Jurkat, Clone E6-1 (cell line): Measurements from ENCODE around the gene SEC63. TPM values are rescaled to one million over a fixed set of nuclear protein-coding genes. Genes with fewer than 3 reads are reported as not detected.
A peak's percentile ranks its signal among the peaks of the same experiment; 100 is the strongest.
"Not testable (repeated sequence)": the region's sequence is repeated elsewhere in the genome, so short reads cannot be mapped to it uniquely, and the experiment has no call there.

Source experiments
- DNase-seq: peaks from one replicate; pipeline ENCODE4 v3.0.0-alpha.2; 2011; ENCODE audit warnings: low read depth, low spot score
- H3K4me3 ChIP-seq: 2 replicates; pipeline ENCODE4 v1.5.1; 2011; ENCODE audit warnings: mild to moderate bottlenecking, low read length, control low read depth, moderate library complexity
- polyA plus RNA-seq: library from polyadenylated mRNA; unstranded; fragments of >200 nt; gene quantifications from one replicate; pipeline ENCODE4 v1.2.1, GENCODE V29; 2012; ENCODE audit warnings: missing spikeins; ENCODE audit not compliant: insufficient read length, insufficient read depth

The SEC63 gene
- 71.9 TPM for polyA plus RNA-seq

- DNase-seq = peak; percentile 92
- peak within 1 kb of the TSS; percentile 94 for H3K4me3 ChIP-seq
Measured at GRCh38 chr6:107957909-107958688, at the start of gene SEC63. SEC63 (minus strand) TSS chr6:107958208; CDS start chr6:107958009, 199 bp downstream.

- H3K4me3 ChIP-seq = no peak overlapping the region
- no peak for DNase-seq
Measured at GRCh38 chr6:108005961-108006360, 48.0 kb upstream of the SEC63 start.

GRCh38 chr6:108004861-108005260 lies 46.9 kb upstream of the SEC63 start:
- H3K4me3 ChIP-seq = no peak overlapping the region
- DNase-seq = no peak

- H3K4me3 ChIP-seq = no peak overlapping the region
- DNase-seq = no peak
Measured at GRCh38 chr6:108002365-108003221, 44.6 kb upstream of the SEC63 start.

- H3K4me3 ChIP-seq = no peak overlapping the region
- no peak for DNase-seq
Measured at GRCh38 chr6:108001696-108002231, 43.8 kb upstream of the SEC63 start.

DNA sequence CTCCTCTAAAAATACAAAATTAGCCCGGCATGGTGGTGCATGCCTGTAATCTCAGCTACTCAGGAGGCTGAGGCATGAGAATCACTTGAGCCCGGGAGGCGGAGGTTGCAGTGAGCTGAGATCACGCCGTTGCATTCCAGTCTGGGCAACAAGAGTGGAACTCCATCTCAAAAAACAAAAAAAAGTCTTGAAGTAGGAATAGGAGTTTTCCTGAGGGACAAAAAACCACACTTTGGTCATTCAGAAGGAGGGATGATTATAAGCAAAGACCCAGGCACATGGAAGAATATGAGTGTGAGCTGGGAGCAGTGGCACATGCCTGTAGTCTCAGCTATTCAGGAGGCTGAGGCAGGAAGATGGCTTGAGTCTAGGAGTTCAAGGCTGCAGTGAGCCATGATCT lies 42.3 kb upstream of the SEC63 start:
- not testable (repeated sequence) for H3K4me3 ChIP-seq, DNase-seq

DNA sequence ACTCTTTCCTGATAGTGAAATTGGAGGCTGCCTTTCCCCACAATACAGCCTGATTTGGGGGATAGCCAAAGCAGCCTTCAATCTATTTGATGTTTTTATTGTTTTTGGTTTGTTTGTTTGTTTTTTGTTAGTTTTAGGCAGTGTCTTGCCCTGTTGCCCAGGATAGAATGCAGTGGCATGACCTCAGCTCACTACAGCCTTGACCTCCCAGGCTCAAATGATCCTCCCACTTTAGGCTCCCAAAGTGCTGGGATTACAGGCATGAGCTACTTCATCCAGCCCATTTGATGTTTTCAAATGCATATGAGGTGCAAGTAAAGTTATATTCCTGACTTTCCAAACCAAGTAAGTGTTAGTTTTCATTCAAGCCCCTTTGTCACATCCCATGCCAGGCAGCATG lies 41.3 kb upstream of the SEC63 start:
- no peak overlapping the region for H3K4me3 ChIP-seq
- no peak for DNase-seq

DNA sequence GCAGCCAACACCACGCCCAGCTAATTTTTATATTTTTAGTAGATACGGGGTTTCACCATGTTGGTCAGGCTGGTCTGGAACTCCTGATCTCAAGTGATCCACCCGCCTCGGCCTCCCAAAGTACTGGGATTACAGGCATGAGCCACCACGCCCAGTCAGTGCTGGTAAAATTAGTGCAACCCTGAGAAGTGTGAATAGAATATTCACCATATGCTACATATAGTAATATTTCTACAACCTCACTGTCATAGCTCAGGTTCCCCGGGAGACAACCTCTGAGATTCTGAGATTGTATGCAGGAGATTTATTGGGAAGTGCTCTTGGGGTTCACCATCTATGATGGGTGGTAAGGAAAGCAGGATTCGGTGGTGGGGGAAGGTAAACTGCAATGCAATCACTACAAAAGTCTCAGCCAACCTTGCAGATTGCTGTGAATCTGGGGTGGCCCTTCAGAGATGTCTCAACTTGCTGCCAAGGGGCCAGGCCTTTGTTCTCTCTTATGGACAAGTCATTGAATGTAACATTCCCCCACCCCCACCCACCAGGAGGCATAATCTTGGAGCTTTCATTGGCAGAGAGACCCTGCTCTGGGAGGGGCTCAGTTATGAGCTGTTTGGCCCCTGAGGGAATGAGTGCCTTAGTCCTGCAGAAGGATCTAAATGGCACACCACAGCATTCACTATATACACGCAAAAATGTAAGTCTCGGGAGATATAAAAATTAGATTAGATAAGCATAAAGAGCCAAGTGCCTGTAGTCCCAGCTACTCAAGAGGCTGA lies 34.0 kb upstream of the SEC63 start:
- no peak overlapping the region for H3K4me3 ChIP-seq
- no peak for DNase-seq

DNA sequence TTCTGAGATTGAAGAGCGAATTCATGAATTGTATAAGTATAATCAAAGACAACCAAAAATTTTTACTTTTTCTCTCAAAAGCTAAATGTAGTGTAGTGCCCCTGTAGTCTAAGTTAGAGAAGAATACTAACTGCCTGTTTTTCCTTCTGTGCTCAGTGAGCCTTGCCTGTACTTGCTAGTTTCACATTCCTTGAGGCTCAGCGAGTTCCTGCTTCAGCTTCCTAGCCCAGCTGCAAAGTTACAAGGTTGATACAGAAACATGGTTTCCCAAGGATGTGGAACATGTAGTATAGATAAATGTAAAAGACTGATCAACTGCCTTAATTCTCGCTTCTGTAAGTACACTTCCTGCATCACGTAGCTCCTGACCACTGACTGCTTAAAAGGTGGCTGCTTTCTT lies 33.1 kb upstream of the SEC63 start:
- no peak overlapping the region; the same call in 1 of the 2 replicates for H3K4me3 ChIP-seq
- DNase-seq = no peak

GRCh38 chr6:107990587-107990986 lies 32.6 kb upstream of the SEC63 start:
- DNase-seq = peak; percentile 25
- H3K4me3 ChIP-seq = not testable (repeated sequence)

GRCh38 chr6:107989166-107990094 lies 31.4 kb upstream of the SEC63 start:
- H3K4me3 ChIP-seq = no peak overlapping the region
- DNase-seq = no peak

DNA sequence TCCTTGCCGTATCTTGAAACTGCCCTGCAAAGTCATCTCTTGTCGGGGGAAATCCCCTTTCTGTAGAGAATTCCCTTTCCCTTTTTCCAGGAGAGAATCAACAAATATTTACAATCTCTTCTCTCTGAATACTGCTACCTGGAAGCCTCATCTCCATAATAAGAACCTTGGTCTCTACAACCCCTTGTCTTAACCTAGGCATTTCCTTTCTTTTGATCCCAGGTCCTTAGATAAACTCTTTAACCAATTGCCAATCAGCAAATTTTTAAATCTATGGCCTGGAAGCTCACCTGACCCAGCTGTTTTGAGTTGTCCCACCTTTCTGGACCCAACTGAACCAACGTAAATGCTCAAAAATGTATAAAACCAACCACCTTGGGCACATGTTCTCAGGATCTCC lies 30.6 kb upstream of the SEC63 start:
- no peak for DNase-seq
- no peak overlapping the region for H3K4me3 ChIP-seq

DNA sequence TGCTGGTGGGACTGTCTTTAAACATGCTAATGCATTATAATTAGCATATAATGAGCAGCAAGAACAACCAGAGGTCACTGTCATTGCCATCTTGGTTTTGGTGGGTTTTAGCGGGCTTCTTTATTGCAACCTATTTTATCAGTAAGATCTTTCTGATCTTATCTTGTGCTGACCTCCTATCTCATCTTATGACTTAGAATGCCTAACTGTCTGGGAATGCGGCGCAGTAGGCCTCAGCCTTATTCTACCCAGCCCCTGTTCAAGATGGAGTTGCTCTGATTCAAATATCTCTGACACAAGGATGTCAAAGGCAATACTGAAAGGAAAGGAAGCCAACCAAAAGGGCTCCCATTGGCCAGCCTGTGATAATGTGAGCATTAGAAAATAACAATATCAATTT lies 29.8 kb upstream of the SEC63 start:
- H3K4me3 ChIP-seq = no peak overlapping the region
- no peak for DNase-seq

DNA sequence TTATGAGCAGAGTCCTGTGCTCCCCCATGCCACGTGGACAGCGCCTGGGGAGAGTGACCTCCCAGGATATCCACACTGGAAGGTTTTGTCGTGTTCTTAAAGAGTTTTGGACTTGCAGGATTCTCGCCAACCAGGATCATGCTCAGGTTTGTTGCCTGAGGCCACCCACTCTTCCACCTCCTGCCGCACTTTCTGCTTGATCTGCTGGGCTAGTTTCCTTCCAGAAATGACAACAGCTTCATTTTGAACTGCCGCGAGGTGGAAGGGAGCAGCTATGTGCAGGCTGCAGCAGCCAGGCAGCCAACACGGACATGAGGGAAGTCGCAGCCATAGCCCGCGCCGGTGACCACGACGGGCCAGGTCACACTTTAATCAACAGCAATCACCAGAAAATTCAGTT lies 27.7 kb upstream of the SEC63 start:
- no peak overlapping the region for H3K4me3 ChIP-seq
- no peak for DNase-seq

- no peak overlapping the region for H3K4me3 ChIP-seq
- no peak for DNase-seq
Measured at GRCh38 chr6:107983811-107984210, 25.8 kb upstream of the SEC63 start.

DNA sequence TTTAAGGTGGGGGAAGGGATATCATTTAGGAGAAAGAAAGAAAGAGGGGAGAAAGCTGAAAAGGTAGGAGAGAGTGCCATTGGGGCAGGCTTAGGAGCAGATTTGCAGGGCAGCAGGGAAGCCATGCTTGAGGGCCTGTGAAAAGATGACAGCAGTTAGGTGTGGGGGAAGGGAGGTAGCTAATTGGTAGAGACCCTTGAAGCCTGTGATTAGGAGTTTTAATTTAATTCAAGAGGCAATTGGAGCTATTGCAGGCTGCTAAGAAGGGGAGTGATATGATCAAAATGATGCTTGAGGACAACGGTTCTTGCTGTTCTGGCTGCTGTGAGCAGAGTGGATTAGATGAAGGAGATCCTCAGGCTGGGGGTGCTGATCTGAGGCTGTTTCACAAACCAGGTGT lies 24.5 kb upstream of the SEC63 start:
- no peak for DNase-seq
- no peak overlapping the region for H3K4me3 ChIP-seq

- DNase-seq = no peak
- H3K4me3 ChIP-seq = no peak overlapping the region
Measured at GRCh38 chr6:107981695-107982094, 23.7 kb upstream of the SEC63 start.

DNA sequence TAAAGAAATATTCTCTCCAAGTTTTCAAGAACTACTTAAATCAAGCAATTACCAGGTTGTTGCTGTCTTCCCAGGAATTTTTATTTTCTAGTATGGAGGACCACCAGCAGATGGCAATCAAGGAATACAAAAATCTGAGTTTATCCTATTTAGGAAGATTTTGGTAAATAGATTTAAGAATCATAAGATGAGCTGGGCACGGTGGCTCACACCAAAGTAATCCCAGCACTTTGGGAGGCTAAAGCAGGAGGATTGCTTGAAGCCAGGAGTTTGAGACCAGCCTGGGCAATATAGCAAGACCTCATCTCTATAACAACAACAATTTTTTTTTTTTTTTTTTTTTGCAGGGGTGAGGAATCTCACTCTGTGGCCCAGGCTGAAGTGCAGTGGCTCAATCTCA lies 19.3 kb upstream of the SEC63 start:
- no peak for DNase-seq
- no peak overlapping the region for H3K4me3 ChIP-seq
